ENCODE results near the gene ATXN1L. TPM values are rescaled to one million over a fixed set of nuclear protein-coding genes. Genes with fewer than 3 reads are reported as not detected.

ATXN1L gene
- total RNA-seq, 1 donor from 2014 or later, result 28.3 TPM

GRCh38 chr16:71852158-71852557 lies 6.4 kb downstream of the ATXN1L start:
- Mint-ChIP-seq H3K9me3 (no peaks in the 10 kb centered on the region), H3K36me3 (ENCODE audit: low read depth) (peaks cover 68% of the 10 kb centered on the region), H3K4me3 (no peak overlapping the region), H3K27me3 (no peaks in the 10 kb centered on the region), H3K4me1 (peaks cover 52% of the 10 kb centered on the region), H3K27ac (peak overlapping the region; percentile 84)
- ChIA-PET CTCF (no interaction called here), POLR2A (interaction anchor here (0.6 to 2.4 kb wide), 7 partner anchors 8 to 52 kb away, joined by 3 to 12 read pairs (median 4); partner anchors contain the start of genes AP1G1 and IST1)
- DNase-seq, result no peak
- no peak for ATAC-seq (ENCODE audit: low read depth)
- intact Hi-C loops (cut with micrococcal nuclease), result no loop called here
- TF ChIP-seq, protein P1, sequence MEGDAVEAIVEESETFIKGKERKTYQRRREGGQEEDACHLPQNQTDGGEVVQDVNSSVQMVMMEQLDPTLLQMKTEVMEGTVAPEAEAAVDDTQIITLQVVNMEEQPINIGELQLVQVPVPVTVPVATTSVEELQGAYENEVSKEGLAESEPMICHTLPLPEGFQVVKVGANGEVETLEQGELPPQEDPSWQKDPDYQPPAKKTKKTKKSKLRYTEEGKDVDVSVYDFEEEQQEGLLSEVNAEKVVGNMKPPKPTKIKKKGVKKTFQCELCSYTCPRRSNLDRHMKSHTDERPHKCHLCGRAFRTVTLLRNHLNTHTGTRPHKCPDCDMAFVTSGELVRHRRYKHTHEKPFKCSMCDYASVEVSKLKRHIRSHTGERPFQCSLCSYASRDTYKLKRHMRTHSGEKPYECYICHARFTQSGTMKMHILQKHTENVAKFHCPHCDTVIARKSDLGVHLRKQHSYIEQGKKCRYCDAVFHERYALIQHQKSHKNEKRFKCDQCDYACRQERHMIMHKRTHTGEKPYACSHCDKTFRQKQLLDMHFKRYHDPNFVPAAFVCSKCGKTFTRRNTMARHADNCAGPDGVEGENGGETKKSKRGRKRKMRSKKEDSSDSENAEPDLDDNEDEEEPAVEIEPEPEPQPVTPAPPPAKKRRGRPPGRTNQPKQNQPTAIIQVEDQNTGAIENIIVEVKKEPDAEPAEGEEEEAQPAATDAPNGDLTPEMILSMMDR (IDR thresholded peaks at IDR 0.05), result no peak

- peaks cover 69% of the 10 kb centered on the region for H3K36me3 Mint-ChIP-seq (ENCODE audit: low read depth)
- ATAC-seq (ENCODE audit: low read depth) (no peak), DNase-seq (no peak)
- H3K9me3 Mint-ChIP-seq, result no peaks in the 10 kb centered on the region
- TF ChIP-seq, protein P1 (IDR thresholded peaks at IDR 0.05), result no peak
- H3K4me1 Mint-ChIP-seq, result peaks cover 48% of the 10 kb centered on the region
- H3K27ac Mint-ChIP-seq, result peak overlapping the region; percentile 84
- intact Hi-C loops (cut with micrococcal nuclease), result no loop called here
- CTCF ChIA-PET, result no interaction called here
- H3K27me3 Mint-ChIP-seq, result no peaks in the 10 kb centered on the region
- H3K4me3 Mint-ChIP-seq, result no peak overlapping the region
- POLR2A ChIA-PET, result interaction anchor here (0.6 to 2.4 kb wide), 8 partner anchors 9 to 52 kb away, joined by 3 to 12 read pairs (median 4); partner anchors contain the start of genes AP1G1 and IST1
Measured at GRCh38 chr16:71852561-71852960, 6.8 kb downstream of the ATXN1L start.

GRCh38 chr16:71853413-71853812 lies 7.6 kb downstream of the ATXN1L start:
- Mint-ChIP-seq H3K27me3 (no peaks in the 10 kb centered on the region), H3K36me3 (ENCODE audit: low read depth) (peaks cover 66% of the 10 kb centered on the region), H3K9me3 (no peaks in the 10 kb centered on the region), H3K4me1 (peaks cover 43% of the 10 kb centered on the region), H3K27ac (peak overlapping the region; percentile 84), H3K4me3 (peak overlapping the region; percentile 55)
- TF ChIP-seq, protein P1 (IDR thresholded peaks at IDR 0.05), result no peak
- CTCF ChIA-PET, result no interaction called here
- DNase-seq (no peak), ATAC-seq (ENCODE audit: low read depth) (peak; percentile 81)
- POLR2A ChIA-PET, result interaction anchor here (0.6 to 2.4 kb wide), 5 partner anchors 10 to 1950 kb away, joined by 3 to 12 read pairs (median 4); partner anchors contain the start of genes AP1G1 and IST1
- intact Hi-C loops (cut with micrococcal nuclease), result no loop called here

DNA sequence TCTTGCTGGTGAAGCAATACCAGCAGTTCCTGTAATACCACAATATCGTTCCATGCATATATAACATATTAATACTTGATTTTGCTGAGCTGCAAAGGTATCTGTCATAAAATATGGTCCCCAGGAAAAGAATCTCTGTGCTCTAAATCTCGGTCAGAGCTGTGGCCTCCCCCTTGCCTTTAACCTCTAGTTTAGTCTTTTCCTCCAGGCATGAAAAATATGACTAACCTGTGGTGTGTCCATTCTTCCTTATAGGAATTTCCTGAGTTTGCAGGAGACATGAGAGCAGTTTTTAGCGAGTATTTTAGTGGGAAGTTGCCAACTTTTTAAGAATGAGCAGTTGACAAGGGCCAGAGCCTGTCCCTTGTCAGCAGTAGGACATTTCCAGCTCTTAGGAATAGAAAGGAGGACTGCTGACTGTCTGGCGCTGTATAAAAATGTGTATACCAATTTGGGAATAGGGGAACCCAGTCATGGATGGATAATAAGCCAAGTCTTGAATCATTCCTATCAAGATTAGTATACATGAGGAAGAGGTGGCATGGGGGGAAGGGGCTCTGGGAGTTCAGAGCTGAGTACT lies 8.7 kb downstream of the ATXN1L start:
- H3K27me3 Mint-ChIP-seq, result no peaks in the 10 kb centered on the region
- TF ChIP-seq, protein P1 (IDR thresholded peaks at IDR 0.05), result no peak
- ATAC-seq (ENCODE audit: low read depth), result no peak
- no peak overlapping the region for H3K4me3 Mint-ChIP-seq
- intact Hi-C loops (cut with micrococcal nuclease), result no loop called here
- no peak for DNase-seq
- H3K36me3 Mint-ChIP-seq (ENCODE audit: low read depth), result peaks cover 69% of the 10 kb centered on the region
- H3K9me3 Mint-ChIP-seq, result no peaks in the 10 kb centered on the region
- H3K27ac Mint-ChIP-seq, result peak overlapping the region; percentile 84
- POLR2A ChIA-PET, result interaction anchor here (0.8 to 1.7 kb wide), 3 partner anchors 15 to 46 kb away, joined by 3 to 6 read pairs (median 3); partner anchors contain the start of gene AP1G1
- CTCF ChIA-PET, result no interaction called here
- H3K4me1 Mint-ChIP-seq, result peaks cover 41% of the 10 kb centered on the region

DNA sequence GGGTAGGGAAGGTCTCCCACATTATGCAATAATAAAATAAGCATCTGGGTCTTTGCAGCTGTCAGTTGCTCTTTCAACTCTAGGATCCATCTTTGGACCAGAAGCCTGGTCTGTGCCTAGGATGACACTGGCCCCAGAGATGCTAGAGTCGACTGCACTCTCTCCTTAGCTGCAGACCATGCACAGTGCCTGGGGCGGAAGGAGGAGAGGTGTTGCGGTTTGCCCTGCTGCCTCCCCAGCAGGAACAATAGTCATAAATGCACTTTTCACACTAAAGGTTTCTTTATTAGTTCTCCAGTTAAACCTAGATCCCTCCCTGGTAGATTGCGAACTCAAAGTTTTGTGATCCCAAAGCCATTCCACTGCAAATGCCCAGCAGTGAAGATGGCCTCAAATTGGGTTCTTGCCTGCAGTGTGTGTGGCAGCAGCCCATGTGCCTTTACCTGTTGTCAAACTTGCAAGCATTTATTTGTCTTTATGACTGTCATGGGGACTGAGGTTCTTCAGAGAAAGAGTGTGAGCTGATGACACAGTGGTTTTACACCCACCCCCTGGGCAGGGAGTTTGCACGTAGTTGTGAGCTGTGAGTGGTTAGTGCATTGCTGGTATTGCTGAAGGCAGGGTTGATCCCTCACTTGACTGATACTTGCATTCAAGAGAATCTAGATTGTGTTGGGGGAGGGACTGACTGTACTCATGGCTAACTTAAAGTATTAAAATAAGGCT lies 10.3 kb downstream of the ATXN1L start:
- POLR2A ChIA-PET, result interaction anchor here (1.0 to 1.7 kb wide), 2 partner anchors 10 to 47 kb away, joined by 3 to 6 read pairs; partner anchors contain the start of gene AP1G1
- ATAC-seq (ENCODE audit: low read depth) (no peak), DNase-seq (no peak)
- H3K9me3 Mint-ChIP-seq, result no peaks in the 10 kb centered on the region
- CTCF ChIA-PET, result no interaction called here
- H3K27ac Mint-ChIP-seq, result no peak overlapping the region
- H3K36me3 Mint-ChIP-seq (ENCODE audit: low read depth), result peaks cover 64% of the 10 kb centered on the region
- H3K4me1 Mint-ChIP-seq, result peaks cover 41% of the 10 kb centered on the region
- H3K4me3 Mint-ChIP-seq, result no peak overlapping the region
- TF ChIP-seq, protein P1 (IDR thresholded peaks at IDR 0.05), result no peak
- intact Hi-C loops (cut with micrococcal nuclease), result no loop called here
- no peaks in the 10 kb centered on the region for H3K27me3 Mint-ChIP-seq

All from activated B cell treated with CpG ODN at 0.5 μM for 24 hours (primary cell).